ENCODE results near the gene LYRM4. TPM values are rescaled to one million over a fixed set of nuclear protein-coding genes. Genes with fewer than 3 reads are reported as not detected.
A peak's percentile ranks its signal among the peaks of the same experiment; 100 is the strongest.

The LYRM4 gene
- total and polyA plus RNA-seq, 9 of the 15 experiments (the other 6 are each of a cell fraction or from before 2014, with no cell fraction given): 24.2 to 69.4 (median 41.8) TPM

GRCh38 chr6:5084360-5084780, 176.4 kb downstream of the LYRM4 start (continued):
- no peak for TF ChIP-seq NR2C2 (CRISPR knock-in tag; IDR thresholded peaks at IDR 0.05)
- no peak for TF ChIP-seq NR2C2 (tag; IDR thresholded peaks at IDR 0.05)
- no peak for TF ChIP-seq MGA (IDR thresholded peaks at IDR 0.05)
- no peak for TF ChIP-seq ZNF518B (CRISPR knock-in tag; IDR thresholded peaks at IDR 0.05)
- peak; percentile 68 for TF ChIP-seq L3MBTL2 (IDR thresholded peaks at IDR 0.05)
- TF ChIP-seq KDM4B (IDR thresholded peaks at IDR 0.05; ENCODE audit: borderline replicate concordance in 2 of 2, low read depth in 1 of 2): no peak
- no peak for TF ChIP-seq ZNF175 (CRISPR knock-in tag; IDR thresholded peaks at IDR 0.05; ENCODE audit: low read depth)
- no peak for TF ChIP-seq SOX6 (IDR thresholded peaks at IDR 0.05)
- TF ChIP-seq HNRNPL (IDR thresholded peaks at IDR 0.05; ENCODE audit: low read depth, low read length): no peak
- TF ChIP-seq ZSCAN32 (CRISPR knock-in tag; IDR thresholded peaks at IDR 0.05): no peak
- no peak for TF ChIP-seq CTCFL (IDR thresholded peaks at IDR 0.05; ENCODE audit: borderline replicate concordance, insufficient read depth, low read depth, low read length, poor library complexity, severe bottlenecking)

Measured in K562 (cell line).